CD4-positive, alpha-beta T cell (primary cell): Measurements from ENCODE around the gene GAD2. TPM values are rescaled to one million over a fixed set of nuclear protein-coding genes. Genes with fewer than 3 reads are reported as not detected.

ENCODE experiments used
- ATAC-seq: fragments of 200-7000 bp; cut with Tn5 transposase; one replicate; pipeline ENCODE4 v1.10.0; 2022; ENCODE audit warnings: mild to moderate bottlenecking; ENCODE audit not compliant: poor library complexity
- CTCF ChIA-PET: fragments of 350-600 bp; sonication (Branson Sonifier 250); formaldehyde crosslinking; loops from one replicate; lab custom pipeline; 2021; ENCODE audit warnings: antibody characterized with exemption, inconsistent platforms; lab: Charles Lee
- POLR2A ChIA-PET: fragments of 350-600 bp; sonication (Branson Sonifier 250); formaldehyde crosslinking; loops from one replicate; lab custom pipeline; 2021; ENCODE audit warnings: antibody characterized with exemption, inconsistent platforms; lab: Charles Lee
- DNase-seq, 14 experiments: peaks; one replicate each; pipeline ENCODE4 v3.0.0-alpha.2; 2013 to 2020; ENCODE audit warnings: mixed read lengths in 2 of 14
- H3K27ac ChIP-seq, 2 donors: one replicate each; pipeline versions ENCODE4 v1.5.1 to v1.7.0; 2013; ENCODE audit warnings: low read length in 2 of 2, low read depth in 1 of 2, mild to moderate bottlenecking in 1 of 2
- H3K27me3 ChIP-seq, 2 experiments: 1 replicate in 1 of 2; 2 replicates in 1 of 2; pipeline versions ENCODE4 v1.6.1 to v1.7.0; 2013; ENCODE audit warnings: low read length in 2 of 2, control low read depth in 1 of 2, mild to moderate bottlenecking in 1 of 2, moderate library complexity in 1 of 2; ENCODE audit not compliant: insufficient read depth in 2 of 2, control insufficient read depth in 1 of 2
- H3K36me3 ChIP-seq: one replicate; pipeline ENCODE4 v1.6.1; 2013; ENCODE audit warnings: low read length, control low read depth; ENCODE audit not compliant: insufficient read depth
- H3K4me1 ChIP-seq: one replicate; pipeline ENCODE4 v1.6.1; 2013; ENCODE audit warnings: low read length, control low read depth; ENCODE audit not compliant: insufficient read depth
- H3K4me3 ChIP-seq: one replicate; pipeline ENCODE4 v1.5.1; 2013; ENCODE audit warnings: mild to moderate bottlenecking, low read length, moderate library complexity
- H3K9me3 ChIP-seq, 2 experiments: 1 replicate in 1 of 2; 2 replicates in 1 of 2; pipeline versions ENCODE4 v1.6.1 to v1.7.0; 2013; ENCODE audit warnings: low read length in 2 of 2, mild to moderate bottlenecking in 2 of 2, control low read depth in 1 of 2, moderate library complexity in 1 of 2; ENCODE audit not compliant: control insufficient read depth in 1 of 2, insufficient read depth in 1 of 2
- H3K27ac Mint-ChIP-seq: one replicate; pipeline ENCODE4 v1.8.0; 2020; ENCODE audit warnings: mixed read lengths
- H3K27me3 Mint-ChIP-seq: one replicate; pipeline ENCODE4 v1.8.0; 2021; ENCODE audit warnings: mixed read lengths
- H3K36me3 Mint-ChIP-seq: one replicate; pipeline ENCODE4 v1.8.0; 2021; ENCODE audit warnings: low read depth, mixed read lengths
- H3K4me1 Mint-ChIP-seq: one replicate; pipeline ENCODE4 v1.8.0; 2021; ENCODE audit warnings: low read depth, mixed read lengths
- H3K4me3 Mint-ChIP-seq: one replicate; pipeline ENCODE4 v1.8.0; 2020; ENCODE audit warnings: mild to moderate bottlenecking, mixed read lengths
- H3K9me3 Mint-ChIP-seq: one replicate; pipeline ENCODE4 v1.8.0; 2020; ENCODE audit warnings: mixed read lengths
- CTCF ChIP-seq: fragments of 200-600 bp; IDR thresholded peaks from one replicate; pipeline ENCODE4 v1.8.0; 2022; ENCODE audit warnings: antibody characterized with exemption, mild to moderate bottlenecking
- intact Hi-C, 2 experiments: fragments of 100-400 bp; cut with DNase I in 1 of 2; cut with micrococcal nuclease in 1 of 2; formaldehyde crosslinking; loops; one replicate each; pipeline versions ENCODE4 v1.15.1 to v1.9.0; 2023 to 2025; cut with DNase I, micrococcal nuclease
- total RNA-seq, 174 experiments: library from RNA in 2 of 174; stranded (reverse) in 2 of 174; gene quantifications; one replicate each; pipeline ENCODE4 v1.2.3 and lab custom pipeline; 2021 to 2026

Gene GAD2
- total RNA-seq, 2 experiments from 2014 or later = not detected

- ATAC-seq = no peak
- Mint-ChIP-seq H3K27ac (no peak overlapping the region), H3K9me3 (no peaks in the 10 kb centered on the region), H3K36me3 (no peaks in the 10 kb centered on the region), H3K4me3 (no peak overlapping the region), H3K27me3 (peaks cover under 1% of the 10 kb centered on the region), H3K4me1 (no peaks in the 10 kb centered on the region)
- Histone ChIP-seq H3K4me3 (no peak overlapping the region), H3K27ac (no peak overlapping the region), H3K36me3 (no peaks in the 10 kb centered on the region), H3K27me3 (peaks cover 2 to 4% of the 10 kb centered on the region in 2 experiments), H3K9me3 (no peaks in the 10 kb centered on the region), H3K4me1 (no peaks in the 10 kb centered on the region)
- DNase-seq = no peak
- intact Hi-C loops = no loop called here
- CTCF ChIA-PET = no interaction called here
- POLR2A ChIA-PET = no interaction called here
- no peak for TF ChIP-seq CTCF
Measured at GRCh38 chr10:26197248-26197647, 19.3 kb upstream of the GAD2 start.

- ChIA-PET POLR2A (no interaction called here), CTCF (no interaction called here)
- H3K36me3 Mint-ChIP-seq = no peaks in the 10 kb centered on the region
- TF ChIP-seq CTCF = no peak
- Histone ChIP-seq H3K27me3 (peaks cover 2 to 4% of the 10 kb centered on the region in 2 experiments), H3K4me1 (no peaks in the 10 kb centered on the region), H3K36me3 (no peaks in the 10 kb centered on the region), H3K27ac (no peak overlapping the region), H3K4me3 (no peak overlapping the region), H3K9me3 (no peaks in the 10 kb centered on the region)
- no peak overlapping the region for H3K27ac Mint-ChIP-seq
- no peaks in the 10 kb centered on the region for H3K4me1 Mint-ChIP-seq
- DNase-seq (no peak), ATAC-seq (no peak)
- intact Hi-C loops = no loop called here
- no peak overlapping the region for H3K4me3 Mint-ChIP-seq
- no peaks in the 10 kb centered on the region for H3K9me3 Mint-ChIP-seq
- no peaks in the 10 kb centered on the region for H3K27me3 Mint-ChIP-seq
Measured at GRCh38 chr10:26198119-26198518, 18.5 kb upstream of the GAD2 start.

- H3K9me3 ChIP-seq = no peaks in the 10 kb centered on the region
- H3K36me3 ChIP-seq = no peaks in the 10 kb centered on the region
- H3K9me3 Mint-ChIP-seq = no peaks in the 10 kb centered on the region
- no peaks in the 10 kb centered on the region for H3K4me1 ChIP-seq
- POLR2A ChIA-PET = no interaction called here
- no peak for DNase-seq
- no peaks in the 10 kb centered on the region for H3K36me3 Mint-ChIP-seq
- ATAC-seq = no peak
- H3K27me3 ChIP-seq = peaks cover 2 to 4% of the 10 kb centered on the region in 2 experiments
- CTCF ChIA-PET = no interaction called here
- no peak overlapping the region for H3K27ac Mint-ChIP-seq
- no peak for TF ChIP-seq CTCF
- H3K27ac ChIP-seq = no peak overlapping the region
- no peak overlapping the region for H3K4me3 ChIP-seq
- peaks cover 12% of the 10 kb centered on the region for H3K27me3 Mint-ChIP-seq
- no peaks in the 10 kb centered on the region for H3K4me1 Mint-ChIP-seq
- intact Hi-C loops = no loop called here
- H3K4me3 Mint-ChIP-seq = no peak overlapping the region
Measured at GRCh38 chr10:26199841-26200240, 16.7 kb upstream of the GAD2 start.
